WTC11 (cell line): ENCODE results near the gene NTN1.

Experiments
- CREB1 ChIP-seq: sonication (generic); formaldehyde crosslinking; IDR thresholded peaks from 2 replicates; pipeline ENCODE4 v1.8.0; 2023; ENCODE audit warnings: mild to moderate bottlenecking, missing genetic modification reagents
- FOXP1 ChIP-seq: sonication (generic); formaldehyde crosslinking; IDR thresholded peaks from 2 replicates; pipeline ENCODE4 v1.8.0; 2022; ENCODE audit warnings: missing genetic modification reagents, mild to moderate bottlenecking, moderate library complexity, borderline replicate concordance
- MXD4 ChIP-seq: fragments of 250-450 bp; sonication (Bioruptor Pico); IDR thresholded peaks from 2 replicates; pipeline ENCODE4 v1.8.0; 2021; ENCODE audit warnings: mild to moderate bottlenecking, moderate library complexity, borderline replicate concordance
- NFE2L1 ChIP-seq: sonication (generic); formaldehyde crosslinking; IDR thresholded peaks from 2 replicates; pipeline ENCODE4 v1.8.1; 2023; ENCODE audit warnings: missing genetic modification reagents
- SP1 ChIP-seq: sonication (generic); formaldehyde crosslinking; conservative IDR thresholded peaks from 2 replicates; pipeline ENCODE4 v1.8.1; 2022; ENCODE audit warnings: missing genetic modification reagents
- ZNF423 ChIP-seq: fragments of 250-450 bp; sonication (Bioruptor Pico); IDR thresholded peaks from 2 replicates; pipeline ENCODE4 v2.1.2; 2022; ENCODE audit warnings: mild to moderate bottlenecking, moderate library complexity
- TF ChIP-seq, protein P1 (sequence below): fragments of 200-600 bp; IDR thresholded peaks from 2 replicates; pipeline ENCODE4 v1.8.0; 2022; ENCODE audit warnings: antibody characterized with exemption
- TF ChIP-seq, protein P2 (sequence below): sonication (generic); formaldehyde crosslinking; IDR thresholded peaks from 2 replicates; pipeline ENCODE4 v1.8.1; 2023; ENCODE audit warnings: mild to moderate bottlenecking, missing genetic modification reagents
- TF ChIP-seq, protein P3 (sequence below): sonication (generic); formaldehyde crosslinking; IDR thresholded peaks from 2 replicates; pipeline ENCODE4 v1.8.1; 2022; ENCODE audit warnings: missing genetic modification reagents, borderline replicate concordance
- TF ChIP-seq, protein P4 (sequence below): sonication (generic); formaldehyde crosslinking; IDR thresholded peaks from 2 replicates; pipeline ENCODE4 v1.8.1; 2022; ENCODE audit warnings: low read depth, mild to moderate bottlenecking, moderate library complexity, missing genetic modification reagents, borderline replicate concordance

DNA sequence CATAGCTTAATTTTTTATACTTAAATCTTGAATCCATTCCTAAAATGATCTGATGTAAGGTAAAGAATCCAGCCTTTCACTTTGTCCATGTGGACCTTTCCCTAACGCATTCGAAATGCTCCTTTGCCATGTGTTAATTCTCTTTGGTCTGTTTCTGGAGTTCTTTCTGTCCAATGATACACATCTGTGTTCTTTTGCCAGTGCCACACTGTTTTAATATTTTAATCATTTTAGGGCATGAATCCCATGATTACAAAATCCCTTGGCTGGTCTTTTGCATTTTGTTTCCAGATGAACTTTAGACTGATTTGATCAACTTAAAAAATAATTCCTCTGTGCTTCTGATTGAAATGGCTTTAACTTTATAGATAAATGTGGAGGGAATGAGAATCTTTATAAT lies 74.1 kb downstream of the NTN1 start:
- TF ChIP-seq MXD4 (CRISPR knock-in tag) = no peak
- TF ChIP-seq, protein P1, sequence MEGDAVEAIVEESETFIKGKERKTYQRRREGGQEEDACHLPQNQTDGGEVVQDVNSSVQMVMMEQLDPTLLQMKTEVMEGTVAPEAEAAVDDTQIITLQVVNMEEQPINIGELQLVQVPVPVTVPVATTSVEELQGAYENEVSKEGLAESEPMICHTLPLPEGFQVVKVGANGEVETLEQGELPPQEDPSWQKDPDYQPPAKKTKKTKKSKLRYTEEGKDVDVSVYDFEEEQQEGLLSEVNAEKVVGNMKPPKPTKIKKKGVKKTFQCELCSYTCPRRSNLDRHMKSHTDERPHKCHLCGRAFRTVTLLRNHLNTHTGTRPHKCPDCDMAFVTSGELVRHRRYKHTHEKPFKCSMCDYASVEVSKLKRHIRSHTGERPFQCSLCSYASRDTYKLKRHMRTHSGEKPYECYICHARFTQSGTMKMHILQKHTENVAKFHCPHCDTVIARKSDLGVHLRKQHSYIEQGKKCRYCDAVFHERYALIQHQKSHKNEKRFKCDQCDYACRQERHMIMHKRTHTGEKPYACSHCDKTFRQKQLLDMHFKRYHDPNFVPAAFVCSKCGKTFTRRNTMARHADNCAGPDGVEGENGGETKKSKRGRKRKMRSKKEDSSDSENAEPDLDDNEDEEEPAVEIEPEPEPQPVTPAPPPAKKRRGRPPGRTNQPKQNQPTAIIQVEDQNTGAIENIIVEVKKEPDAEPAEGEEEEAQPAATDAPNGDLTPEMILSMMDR = no peak
- TF ChIP-seq NFE2L1 (CRISPR knock-in tag) = no peak
- TF ChIP-seq, protein P2, sequence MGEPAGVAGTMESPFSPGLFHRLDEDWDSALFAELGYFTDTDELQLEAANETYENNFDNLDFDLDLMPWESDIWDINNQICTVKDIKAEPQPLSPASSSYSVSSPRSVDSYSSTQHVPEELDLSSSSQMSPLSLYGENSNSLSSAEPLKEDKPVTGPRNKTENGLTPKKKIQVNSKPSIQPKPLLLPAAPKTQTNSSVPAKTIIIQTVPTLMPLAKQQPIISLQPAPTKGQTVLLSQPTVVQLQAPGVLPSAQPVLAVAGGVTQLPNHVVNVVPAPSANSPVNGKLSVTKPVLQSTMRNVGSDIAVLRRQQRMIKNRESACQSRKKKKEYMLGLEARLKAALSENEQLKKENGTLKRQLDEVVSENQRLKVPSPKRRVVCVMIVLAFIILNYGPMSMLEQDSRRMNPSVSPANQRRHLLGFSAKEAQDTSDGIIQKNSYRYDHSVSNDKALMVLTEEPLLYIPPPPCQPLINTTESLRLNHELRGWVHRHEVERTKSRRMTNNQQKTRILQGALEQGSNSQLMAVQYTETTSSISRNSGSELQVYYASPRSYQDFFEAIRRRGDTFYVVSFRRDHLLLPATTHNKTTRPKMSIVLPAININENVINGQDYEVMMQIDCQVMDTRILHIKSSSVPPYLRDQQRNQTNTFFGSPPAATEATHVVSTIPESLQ = no peak
- TF ChIP-seq FOXP1 (CRISPR knock-in tag) = no peak
- no peak for TF ChIP-seq ZNF423
- TF ChIP-seq, protein P3, sequence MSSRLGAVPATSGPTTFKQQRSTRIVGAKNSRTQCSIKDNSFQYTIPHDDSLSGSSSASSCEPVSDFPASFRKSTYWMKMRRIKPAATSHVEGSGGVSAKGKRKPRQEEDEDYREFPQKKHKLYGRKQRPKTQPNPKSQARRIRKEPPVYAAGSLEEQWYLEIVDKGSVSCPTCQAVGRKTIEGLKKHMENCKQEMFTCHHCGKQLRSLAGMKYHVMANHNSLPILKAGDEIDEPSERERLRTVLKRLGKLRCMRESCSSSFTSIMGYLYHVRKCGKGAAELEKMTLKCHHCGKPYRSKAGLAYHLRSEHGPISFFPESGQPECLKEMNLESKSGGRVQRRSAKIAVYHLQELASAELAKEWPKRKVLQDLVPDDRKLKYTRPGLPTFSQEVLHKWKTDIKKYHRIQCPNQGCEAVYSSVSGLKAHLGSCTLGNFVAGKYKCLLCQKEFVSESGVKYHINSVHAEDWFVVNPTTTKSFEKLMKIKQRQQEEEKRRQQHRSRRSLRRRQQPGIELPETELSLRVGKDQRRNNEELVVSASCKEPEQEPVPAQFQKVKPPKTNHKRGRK (CRISPR knock-in tag) = no peak
- no peak for TF ChIP-seq SP1 (CRISPR knock-in tag)
- no peak for TF ChIP-seq CREB1
- TF ChIP-seq, protein P4, sequence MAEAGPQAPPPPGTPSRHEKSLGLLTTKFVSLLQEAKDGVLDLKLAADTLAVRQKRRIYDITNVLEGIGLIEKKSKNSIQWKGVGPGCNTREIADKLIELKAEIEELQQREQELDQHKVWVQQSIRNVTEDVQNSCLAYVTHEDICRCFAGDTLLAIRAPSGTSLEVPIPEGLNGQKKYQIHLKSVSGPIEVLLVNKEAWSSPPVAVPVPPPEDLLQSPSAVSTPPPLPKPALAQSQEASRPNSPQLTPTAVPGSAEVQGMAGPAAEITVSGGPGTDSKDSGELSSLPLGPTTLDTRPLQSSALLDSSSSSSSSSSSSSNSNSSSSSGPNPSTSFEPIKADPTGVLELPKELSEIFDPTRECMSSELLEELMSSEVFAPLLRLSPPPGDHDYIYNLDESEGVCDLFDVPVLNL (CRISPR knock-in tag) = no peak
